Transverse colon (tissue), 4 donors: ENCODE data around the gene PLXNA2. TPM values are rescaled to one million over a fixed set of nuclear protein-coding genes. Genes with fewer than 3 reads are reported as not detected.

Experiments used
- DNase-seq: peaks from one replicate; pipeline ENCODE4 v3.0.0-alpha.2; 2019
- H3K27ac ChIP-seq, 4 donors: fragments of 200-600 bp; sonication (generic); 2 replicates each; pipeline ENCODE4 v1.5.1; 2016 to 2018; ENCODE audit warnings: inconsistent platforms in 4 of 4
- H3K27me3 ChIP-seq: fragments of 200-600 bp; sonication (generic); 2 replicates; pipeline ENCODE4 v1.5.1; 2017; ENCODE audit warnings: inconsistent platforms
- H3K36me3 ChIP-seq, 4 donors: fragments of 200-600 bp; sonication (generic); 2 replicates each; pipeline ENCODE4 v1.5.1; 2017 to 2019; ENCODE audit warnings: inconsistent platforms in 4 of 4
- H3K4me1 ChIP-seq, 4 donors: fragments of 200-600 bp; sonication (generic); 2 replicates each; pipeline ENCODE4 v1.5.1; 2017 to 2020; ENCODE audit warnings: inconsistent platforms in 4 of 4
- H3K4me3 ChIP-seq, 4 donors: fragments of 200-600 bp; sonication (generic); 1 replicate in 1 of 4; 2 replicates in 3 of 4; pipeline versions ENCODE4 v1.5.1 to v1.6.1; 2017 to 2019; ENCODE audit warnings: inconsistent platforms in 4 of 4
- H3K9me3 ChIP-seq, 2 donors: fragments of 200-600 bp; sonication (generic); 2 replicates each; pipeline ENCODE4 v1.5.1; 2017 to 2019; ENCODE audit warnings: inconsistent platforms in 2 of 2
- EP300 ChIP-seq: sonication (generic); formaldehyde crosslinking; IDR thresholded peaks from one replicate; pipeline ENCODE4 v1.6.1; 2017; ENCODE audit warnings: antibody characterized with exemption, low read depth
- POLR2A ChIP-seq: fragments of 450-650 bp; IDR thresholded peaks from one replicate; pipeline ENCODE4 v1.6.1; 2016; ENCODE audit warnings: antibody characterized with exemption, mild to moderate bottlenecking, moderate library complexity
- POLR2AphosphoS5 ChIP-seq, 3 donors: sonication (generic); formaldehyde crosslinking; IDR thresholded peaks; one replicate each; pipeline ENCODE4 v1.6.1; 2016; ENCODE audit warnings: antibody characterized with exemption in 3 of 3
- WGBS, 2 donors: methylation state at CpG; one replicate each; pipeline ENCODE4 v1.1.5; 2018; ENCODE audit warnings: low coverage in 1 of 2; 5-methylcytosine and 5-hydroxymethylcytosine counted together
- in situ Hi-C, 4 donors: fragments of 200-750 bp; cut with MboI; loops; one replicate each; pipeline versions ENCODE4 v1.15.0 to v1.15.1; 2017; ENCODE audit warnings: low sequenced_read_pairs in 3 of 4, low pct_ligation_motif_present in 1 of 4, low pct_unique_long_range_greater_than_20kb in 1 of 4
- intact Hi-C: fragments of 100-400 bp; cut with DNase I; formaldehyde crosslinking; loops from one replicate; pipeline ENCODE4 v1.15.1; 2023; ENCODE audit warnings: low total_unique reads
- total RNA-seq, 4 donors: library from RNA; depleted of rRNA; stranded (reverse); fragments of >200 nt; gene quantifications; one replicate each; pipeline ENCODE4 v1.1.0, GENCODE V29; 2016
- TF ChIP-seq, protein P1 (sequence below), 5 experiments: fragments of 200-600 bp in 3 of 5; fragments of 450-650 bp in 2 of 5; sonication (generic) in 3 of 5; IDR thresholded peaks; 1 replicate in 2 of 5; 2 replicates in 3 of 5; pipeline ENCODE4 v1.5.1; 2016 to 2017; ENCODE audit warnings: antibody characterized with exemption in 5 of 5, inconsistent platforms in 3 of 5, mild to moderate bottlenecking in 2 of 5, moderate library complexity in 1 of 5

PLXNA2 gene
- total RNA-seq, 4 donors from 2014 or later, result 77.4 to 140 (median 85.5) TPM

DNA sequence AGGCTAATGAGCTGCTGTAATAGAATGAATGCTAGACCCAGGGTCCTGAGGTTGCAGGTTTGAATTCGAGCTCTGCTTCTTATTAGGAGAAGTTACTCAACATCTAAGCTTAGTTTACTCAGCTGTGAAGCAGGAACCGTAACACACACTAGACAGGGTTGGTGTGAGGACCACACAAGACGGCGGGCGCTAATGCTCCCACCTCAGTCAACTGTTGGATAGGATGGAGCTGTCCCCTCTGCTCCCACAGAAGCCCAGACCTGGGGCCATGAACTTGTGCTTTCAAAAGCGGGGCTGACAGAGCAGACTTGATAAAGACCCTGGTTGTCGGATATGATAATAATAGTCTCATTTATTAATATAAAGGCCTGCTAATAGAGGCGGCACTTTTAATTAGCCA lies 234.9 kb downstream of the PLXNA2 start:
- no peak overlapping the region for H3K27ac ChIP-seq
- H3K4me3 ChIP-seq, result no peak overlapping the region
- in situ Hi-C loops (no loop called here), intact Hi-C loops (loop anchor here (10.0 kb wide), 1 partner anchor 1015 kb away; no protein-coding TSS in a partner anchor)
- no peak for TF ChIP-seq EP300
- no peak for TF ChIP-seq POLR2AphosphoS5 (IDR thresholded peaks at IDR 0.05)
- TF ChIP-seq, protein P1, sequence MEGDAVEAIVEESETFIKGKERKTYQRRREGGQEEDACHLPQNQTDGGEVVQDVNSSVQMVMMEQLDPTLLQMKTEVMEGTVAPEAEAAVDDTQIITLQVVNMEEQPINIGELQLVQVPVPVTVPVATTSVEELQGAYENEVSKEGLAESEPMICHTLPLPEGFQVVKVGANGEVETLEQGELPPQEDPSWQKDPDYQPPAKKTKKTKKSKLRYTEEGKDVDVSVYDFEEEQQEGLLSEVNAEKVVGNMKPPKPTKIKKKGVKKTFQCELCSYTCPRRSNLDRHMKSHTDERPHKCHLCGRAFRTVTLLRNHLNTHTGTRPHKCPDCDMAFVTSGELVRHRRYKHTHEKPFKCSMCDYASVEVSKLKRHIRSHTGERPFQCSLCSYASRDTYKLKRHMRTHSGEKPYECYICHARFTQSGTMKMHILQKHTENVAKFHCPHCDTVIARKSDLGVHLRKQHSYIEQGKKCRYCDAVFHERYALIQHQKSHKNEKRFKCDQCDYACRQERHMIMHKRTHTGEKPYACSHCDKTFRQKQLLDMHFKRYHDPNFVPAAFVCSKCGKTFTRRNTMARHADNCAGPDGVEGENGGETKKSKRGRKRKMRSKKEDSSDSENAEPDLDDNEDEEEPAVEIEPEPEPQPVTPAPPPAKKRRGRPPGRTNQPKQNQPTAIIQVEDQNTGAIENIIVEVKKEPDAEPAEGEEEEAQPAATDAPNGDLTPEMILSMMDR (IDR thresholded peaks at IDR 0.05), result no peak
- TF ChIP-seq POLR2A, result no peak
- H3K4me1 ChIP-seq, result no peaks in the 10 kb centered on the region
- H3K27me3 ChIP-seq, result no peaks in the 10 kb centered on the region
- no peak for DNase-seq
- H3K9me3 ChIP-seq, result no peaks in the 10 kb centered on the region
- H3K36me3 ChIP-seq, result no peaks in the 10 kb centered on the region
- WGBS, 2 donors, result 92 to 94% methylated on average over 2 to 8 of the region's 8 CpGs

DNA sequence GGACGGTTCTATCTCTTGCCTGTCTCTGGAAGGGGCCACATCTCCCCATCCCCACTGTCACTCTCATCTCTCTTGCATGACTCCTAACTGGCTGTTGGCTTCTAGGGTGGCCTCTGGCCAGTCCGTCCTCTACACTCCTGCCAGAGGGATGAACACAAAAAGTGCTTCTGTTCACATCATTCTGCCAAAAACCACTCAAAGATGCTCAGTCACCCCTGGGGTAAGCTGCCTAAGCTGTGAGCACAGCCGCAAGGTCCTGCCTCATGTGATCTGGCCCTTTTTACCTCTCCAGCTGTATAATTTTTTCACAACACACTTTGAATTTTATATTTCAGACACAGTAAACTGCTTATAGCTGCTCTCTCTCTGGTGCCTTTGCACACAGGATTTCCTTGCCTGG lies 235.7 kb downstream of the PLXNA2 start:
- intact Hi-C loops (loop anchor here (10.0 kb wide), 1 partner anchor 1016 kb away; no protein-coding TSS in a partner anchor), in situ Hi-C loops (no loop called here)
- Histone ChIP-seq H3K9me3 (no peaks in the 10 kb centered on the region), H3K4me1 (no peaks in the 10 kb centered on the region), H3K27ac (no peak overlapping the region), H3K36me3 (no peaks in the 10 kb centered on the region), H3K27me3 (no peaks in the 10 kb centered on the region), H3K4me3 (no peak overlapping the region)
- TF ChIP-seq POLR2A, result no peak
- no peak for TF ChIP-seq EP300
- no peak for TF ChIP-seq POLR2AphosphoS5 (IDR thresholded peaks at IDR 0.05)
- TF ChIP-seq, protein P1 (IDR thresholded peaks at IDR 0.05), result no peak
- 89% methylated on average over 3 of the region's 3 CpGs; no CpG with 5 or more reads in 1 of the 2 donors for WGBS, 2 donors
- DNase-seq, result no peak

DNA sequence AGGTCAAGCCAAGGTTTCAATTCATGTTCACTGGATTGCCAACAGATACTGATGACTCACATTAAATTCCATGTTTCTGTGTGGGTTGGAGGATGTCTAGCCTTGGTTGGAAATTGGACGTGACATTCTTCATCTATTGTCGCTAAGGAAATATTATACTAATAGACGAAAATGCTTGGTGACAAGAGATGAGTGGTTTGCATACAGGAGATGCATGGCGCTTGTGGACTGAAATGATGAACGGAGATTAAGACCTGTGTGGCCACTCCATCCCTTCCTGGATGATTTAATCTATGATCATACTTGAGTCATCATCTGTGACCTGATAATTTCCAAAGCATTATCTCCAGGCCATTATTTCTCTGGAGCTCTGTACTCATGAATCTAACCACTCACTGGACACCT lies 236.2 kb downstream of the PLXNA2 start:
- in situ Hi-C loops, result no loop called here
- Histone ChIP-seq H3K27ac (no peak overlapping the region), H3K4me3 (no peak overlapping the region), H3K4me1 (no peaks in the 10 kb centered on the region), H3K9me3 (no peaks in the 10 kb centered on the region), H3K36me3 (no peaks in the 10 kb centered on the region), H3K27me3 (no peaks in the 10 kb centered on the region)
- DNase-seq, result no peak
- TF ChIP-seq, protein P1 (IDR thresholded peaks at IDR 0.05), result no peak
- intact Hi-C loops, result loop anchor here (10.0 kb wide), 1 partner anchor 1017 kb away; no protein-coding TSS in a partner anchor
- WGBS, 2 donors, result 78 to 96% methylated on average over 4 to 5 of the region's 5 CpGs

DNA sequence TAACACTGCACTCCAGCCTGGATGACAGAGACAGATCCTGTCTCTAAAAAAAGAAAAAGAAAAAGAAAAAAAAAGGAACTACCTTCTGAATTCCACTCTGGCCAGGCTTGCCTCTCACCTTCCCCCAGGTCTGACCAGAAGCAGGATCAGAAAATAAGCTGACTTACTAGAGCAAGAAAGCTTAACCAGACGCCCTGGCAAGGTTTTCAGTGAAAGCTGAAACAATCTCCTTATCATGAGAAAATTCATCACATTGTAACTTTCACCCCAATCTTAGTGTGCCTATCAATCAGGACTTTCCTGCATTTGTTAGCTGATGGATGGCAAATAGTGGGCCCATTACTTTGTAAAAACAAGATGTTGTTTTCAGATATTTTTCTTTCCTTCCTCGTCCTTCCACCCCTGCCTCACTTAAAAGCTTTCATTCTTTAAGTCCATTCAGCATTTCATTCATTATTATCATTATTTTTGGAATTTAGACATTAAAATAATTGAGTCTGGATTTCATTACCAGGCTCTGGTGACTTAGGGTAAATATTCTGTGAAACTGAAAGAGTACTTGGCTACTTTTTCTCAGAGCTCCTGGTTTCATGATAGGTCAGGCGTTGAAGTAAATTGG lies 236.8 kb downstream of the PLXNA2 start:
- no peak overlapping the region for H3K27ac ChIP-seq
- no peaks in the 10 kb centered on the region for H3K9me3 ChIP-seq
- no peak overlapping the region for H3K4me3 ChIP-seq
- no peaks in the 10 kb centered on the region for H3K27me3 ChIP-seq
- intact Hi-C loops, result loop anchor here (10.0 kb wide), 1 partner anchor 1017 kb away; no protein-coding TSS in a partner anchor
- no peak for TF ChIP-seq POLR2AphosphoS5 (IDR thresholded peaks at IDR 0.05)
- TF ChIP-seq, protein P1 (IDR thresholded peaks at IDR 0.05), result no peak
- no peak for TF ChIP-seq POLR2A
- TF ChIP-seq EP300, result no peak
- in situ Hi-C loops, result no loop called here
- no peak for DNase-seq
- 71 to 79% methylated on average over 1 to 3 of the region's 3 CpGs for WGBS, 2 donors
- no peaks in the 10 kb centered on the region for H3K36me3 ChIP-seq
- no peaks in the 10 kb centered on the region for H3K4me1 ChIP-seq
